HPDE6-E6E7 (cell line): ENCODE results near the gene PRR23C.

ENCODE experiments used
- DNase-seq: peaks from one replicate; pipeline ENCODE4 v3.0.0; 2011; ENCODE audit warnings: missing footprints; ENCODE audit errors: extremely low spot score

Gene PRR23C

DNA sequence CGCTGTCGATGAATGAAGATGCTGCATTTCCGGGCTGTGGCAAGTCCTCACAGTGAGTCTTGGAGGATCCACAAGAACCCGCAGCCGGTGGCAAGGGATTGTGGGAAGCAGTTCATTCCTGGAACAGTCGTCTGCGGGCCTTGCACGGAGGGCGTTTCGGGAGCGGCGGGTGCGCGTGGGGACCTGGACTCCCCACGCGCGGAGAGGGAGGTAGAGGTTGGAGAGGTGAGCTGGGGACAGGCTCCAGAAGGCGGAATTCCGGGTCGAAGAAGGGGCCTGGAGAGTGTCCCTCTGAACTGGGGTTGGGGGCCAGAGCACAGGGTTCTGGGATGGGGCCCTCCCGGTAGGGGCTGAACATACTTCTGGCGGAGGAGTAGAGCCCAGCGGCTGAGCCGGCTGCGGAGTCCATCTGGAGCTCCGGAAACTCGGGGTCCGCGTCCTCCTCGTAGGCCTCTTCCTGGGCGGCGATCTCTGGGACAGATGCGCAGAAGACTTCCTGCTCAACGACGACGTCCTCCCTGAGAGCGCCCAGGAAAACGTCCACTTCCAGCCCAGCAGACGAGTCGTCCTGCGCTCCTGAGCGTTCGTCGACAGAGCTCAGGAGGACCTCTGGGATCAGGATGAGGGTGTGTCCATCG lies 39.2 kb downstream of the PRR23C start:
- no peak for DNase-seq

DNA sequence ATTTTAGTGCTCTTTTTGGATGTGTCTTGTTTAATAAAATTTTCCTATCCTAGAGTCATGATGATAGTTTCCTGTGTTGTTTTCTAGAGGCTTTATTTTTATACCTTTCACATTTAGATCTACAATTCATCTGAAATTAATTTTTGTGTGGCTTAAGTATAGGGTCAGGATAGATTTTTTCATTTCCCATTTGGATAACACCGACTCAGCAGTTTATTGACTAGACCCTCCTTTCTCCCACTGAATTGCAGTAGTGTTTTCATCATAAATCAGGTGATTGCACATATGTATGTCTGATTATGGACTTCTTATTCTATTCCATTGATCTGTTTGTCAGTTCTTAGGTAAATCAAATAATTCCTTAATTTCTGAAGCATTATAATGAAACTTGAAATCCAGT lies 49.0 kb downstream of the PRR23C start:
- no peak for DNase-seq
